Measurements from ENCODE around the gene ERLIN1. TPM values are rescaled to one million over a fixed set of nuclear protein-coding genes. Genes with fewer than 3 reads are reported as not detected.
A peak's percentile ranks its signal among the peaks of the same experiment; 100 is the strongest.

ERLIN1 gene
- 23.6 and 35.7 TPM in 2 replicates for total RNA-seq

GRCh38 chr10:100185364-100186252 lies at the start of gene ERLIN1:
Gene ERLIN1, minus strand, starts transcription at chr10:100186029. Its CDS starts 403 bp downstream, at chr10:100185626.
- peak; percentile 23 for DNase-seq (ENCODE audit: extremely low read depth, low read depth, low spot score)

- no peak for DNase-seq (ENCODE audit: extremely low read depth, low read depth, low spot score)
Observed at GRCh38 chr10:100232101-100232500, 46.3 kb upstream of the ERLIN1 start.

GRCh38 chr10:100229819-100230422 lies 44.1 kb upstream of the ERLIN1 start:
- no peak for DNase-seq (ENCODE audit: extremely low read depth, low read depth, low spot score)

- no peak for DNase-seq (ENCODE audit: extremely low read depth, low read depth, low spot score)
Observed at GRCh38 chr10:100223879-100224278, 38.0 kb upstream of the ERLIN1 start.

- no peak for DNase-seq (ENCODE audit: extremely low read depth, low read depth, low spot score)
Observed at GRCh38 chr10:100222529-100222928, 36.7 kb upstream of the ERLIN1 start.

- DNase-seq (ENCODE audit: extremely low read depth, low read depth, low spot score) = no peak
Observed at GRCh38 chr10:100216006-100216405, 30.2 kb upstream of the ERLIN1 start.

- no peak for DNase-seq (ENCODE audit: extremely low read depth, low read depth, low spot score)
Observed at GRCh38 chr10:100209303-100209702, 23.5 kb upstream of the ERLIN1 start.

- DNase-seq (ENCODE audit: extremely low read depth, low read depth, low spot score) = no peak
Observed at GRCh38 chr10:100208276-100208675, 22.4 kb upstream of the ERLIN1 start.

- no peak for DNase-seq (ENCODE audit: extremely low read depth, low read depth, low spot score)
Observed at GRCh38 chr10:100204370-100204769, 18.5 kb upstream of the ERLIN1 start.

- no peak for DNase-seq (ENCODE audit: extremely low read depth, low read depth, low spot score)
Observed at GRCh38 chr10:100201549-100201948, 15.7 kb upstream of the ERLIN1 start.

- DNase-seq (ENCODE audit: extremely low read depth, low read depth, low spot score) = no peak
Observed at GRCh38 chr10:100194711-100195110, 8.9 kb upstream of the ERLIN1 start.

GRCh38 chr10:100192350-100192749 lies 6.5 kb upstream of the ERLIN1 start:
- DNase-seq (ENCODE audit: extremely low read depth, low read depth, low spot score) = no peak

GRCh38 chr10:100186253-100187212 lies 704 bp upstream of the ERLIN1 start:
- peak; percentile 12 for DNase-seq (ENCODE audit: extremely low read depth, low read depth, low spot score)

GRCh38 chr10:100184840-100185239 lies 989 bp downstream of the ERLIN1 start:
- no peak for DNase-seq (ENCODE audit: extremely low read depth, low read depth, low spot score)

- no peak for DNase-seq (ENCODE audit: extremely low read depth, low read depth, low spot score)
Observed at GRCh38 chr10:100184426-100184825, 1.4 kb downstream of the ERLIN1 start.

- DNase-seq (ENCODE audit: extremely low read depth, low read depth, low spot score) = no peak
Observed at GRCh38 chr10:100183481-100183880, 2.3 kb downstream of the ERLIN1 start.

GRCh38 chr10:100182908-100183307 lies 2.9 kb downstream of the ERLIN1 start:
- DNase-seq (ENCODE audit: extremely low read depth, low read depth, low spot score) = no peak

- no peak for DNase-seq (ENCODE audit: extremely low read depth, low read depth, low spot score)
Observed at GRCh38 chr10:100182281-100182680, 3.5 kb downstream of the ERLIN1 start.

GRCh38 chr10:100175875-100176274 lies 10.0 kb downstream of the ERLIN1 start:
- no peak for DNase-seq (ENCODE audit: extremely low read depth, low read depth, low spot score)

GRCh38 chr10:100174699-100175677 lies 10.8 kb downstream of the ERLIN1 start:
- no peak for DNase-seq (ENCODE audit: extremely low read depth, low read depth, low spot score)

Data from glomerular endothelial cell (primary cell).